NOMO-1 treated with dmso at 0.1 percent for 144 hours (cell line): ENCODE data around the gene DIAPH3.

Experiments
- DNase-seq: peaks from one replicate; lab custom pipeline; 2025; ENCODE audit not compliant: unreplicated experiment; lab: John Stamatoyannopoulos, UW

Gene DIAPH3

GRCh38 chr13:59638404-59638803 is 525.3 kb downstream of the DIAPH3 start:
- DNase-seq: no peak

- no peak for DNase-seq
Observed at GRCh38 chr13:59635589-59635988, 528.1 kb downstream of the DIAPH3 start.

- no peak for DNase-seq
Observed at GRCh38 chr13:59633290-59633689, 530.4 kb downstream of the DIAPH3 start.

GRCh38 chr13:59631271-59631670 is 532.5 kb downstream of the DIAPH3 start:
- no peak for DNase-seq

- DNase-seq: no peak
Observed at GRCh38 chr13:59625111-59625510, 538.6 kb downstream of the DIAPH3 start.

GRCh38 chr13:59623206-59623915 is 540.4 kb downstream of the DIAPH3 start:
- DNase-seq: no peak

- DNase-seq: no peak
Observed at GRCh38 chr13:59621773-59622172, 542.0 kb downstream of the DIAPH3 start.
